A673 (cell line): ENCODE measurements around the gene KCNK1. TPM values are rescaled to one million over a fixed set of nuclear protein-coding genes. Genes with fewer than 3 reads are reported as not detected.
"Not testable (repeated sequence)": the region's sequence is repeated elsewhere in the genome, so short reads cannot be mapped to it uniquely, and the experiment has no call there.

Experiments used
- BruUV-seq: library from RNA; stranded (reverse); fragments of 400-500 nt; replicated peaks from 2 replicates; lab custom pipeline; 2021; lab: Mats Ljungman, UMichigan
- CTCF ChIA-PET: fragments of 300-600 bp; sonication (Branson Sonifier 250); formaldehyde crosslinking; loops from one replicate; lab custom pipeline; 2022; ENCODE audit warnings: antibody characterized with exemption; lab: Charles Lee
- POLR2A ChIA-PET: fragments of 300-600 bp; sonication (Branson Sonifier 250); formaldehyde crosslinking; loops from one replicate; lab custom pipeline; 2022; ENCODE audit warnings: antibody characterized with exemption; ENCODE audit not compliant: low non-redundant PET; lab: Charles Lee
- DNase-seq: peaks from one replicate; pipeline ENCODE4 v3.0.0-alpha.2; 2015; ENCODE audit warnings: low spot score
- H3K27ac ChIP-seq: fragments of 200-600 bp; sonication (generic); 2 replicates; pipeline ENCODE4 v1.5.1; 2016; ENCODE audit warnings: mixed run types, low read depth, mild to moderate bottlenecking, mixed read lengths, antibody characterized with exemption, low read length; ENCODE audit not compliant: poor library complexity, severe bottlenecking
- H3K27me3 ChIP-seq: fragments of 200-600 bp; sonication (generic); replicated peaks from 2 replicates; pipeline ENCODE4 v1.6.1; 2017; ENCODE audit warnings: mixed run types, low read depth, mild to moderate bottlenecking, mixed read lengths, antibody characterized with exemption, low read length; ENCODE audit not compliant: insufficient read depth, poor library complexity
- H3K36me3 ChIP-seq: fragments of 200-600 bp; sonication (generic); 2 replicates; pipeline ENCODE4 v1.6.1; 2016; ENCODE audit warnings: mixed run types, mild to moderate bottlenecking, mixed read lengths, antibody characterized with exemption, low read length; ENCODE audit not compliant: insufficient read depth, poor library complexity, severe bottlenecking
- H3K4me1 ChIP-seq: fragments of 200-600 bp; sonication (generic); 2 replicates; pipeline ENCODE4 v1.6.1; 2017; ENCODE audit warnings: mixed run types, mild to moderate bottlenecking, mixed read lengths, antibody characterized with exemption, low read length; ENCODE audit not compliant: insufficient read depth, poor library complexity, severe bottlenecking
- H3K4me3 ChIP-seq: fragments of 200-600 bp; sonication (generic); 2 replicates; pipeline ENCODE4 v1.5.1; 2016; ENCODE audit warnings: low read depth, mixed run types, mild to moderate bottlenecking, mixed read lengths, low read length; ENCODE audit not compliant: poor library complexity, severe bottlenecking
- H3K9me3 ChIP-seq: fragments of 200-600 bp; sonication (generic); 2 replicates; pipeline ENCODE4 v1.6.1; 2016; ENCODE audit warnings: mixed run types, low read depth, mild to moderate bottlenecking, mixed read lengths, antibody characterized with exemption, low read length; ENCODE audit not compliant: poor library complexity, severe bottlenecking
- EZH2 ChIP-seq: fragments of 200-600 bp; sonication (generic); IDR thresholded peaks from 2 replicates; pipeline ENCODE4 v1.6.1; 2017; ENCODE audit warnings: borderline replicate concordance, low read depth, mild to moderate bottlenecking, mixed read lengths, antibody characterized with exemption, low read length; ENCODE audit not compliant: poor library complexity, severe bottlenecking
- intact Hi-C: fragments of 100-400 bp; cut with micrococcal nuclease; formaldehyde crosslinking; loops from one replicate; pipeline ENCODE4 v1.10.0; 2022; ENCODE audit not compliant: unreplicated experiment
- total RNA-seq: library from RNA; stranded (reverse); gene quantifications from 2 replicates; pipeline ENCODE4 v1.2.3, GENCODE V29; 2021
- TF ChIP-seq, protein P1 (sequence below): fragments of 300-800, 200-600 bp; sonication (generic); conservative IDR thresholded peaks from 2 replicates; pipeline ENCODE4 v1.5.1; 2017; ENCODE audit warnings: low read depth, mild to moderate bottlenecking, antibody characterized with exemption, low read length, moderate library complexity, mixed read lengths

Gene KCNK1
- total RNA-seq, 1 experiment from 2014 or later: not detected

DNA sequence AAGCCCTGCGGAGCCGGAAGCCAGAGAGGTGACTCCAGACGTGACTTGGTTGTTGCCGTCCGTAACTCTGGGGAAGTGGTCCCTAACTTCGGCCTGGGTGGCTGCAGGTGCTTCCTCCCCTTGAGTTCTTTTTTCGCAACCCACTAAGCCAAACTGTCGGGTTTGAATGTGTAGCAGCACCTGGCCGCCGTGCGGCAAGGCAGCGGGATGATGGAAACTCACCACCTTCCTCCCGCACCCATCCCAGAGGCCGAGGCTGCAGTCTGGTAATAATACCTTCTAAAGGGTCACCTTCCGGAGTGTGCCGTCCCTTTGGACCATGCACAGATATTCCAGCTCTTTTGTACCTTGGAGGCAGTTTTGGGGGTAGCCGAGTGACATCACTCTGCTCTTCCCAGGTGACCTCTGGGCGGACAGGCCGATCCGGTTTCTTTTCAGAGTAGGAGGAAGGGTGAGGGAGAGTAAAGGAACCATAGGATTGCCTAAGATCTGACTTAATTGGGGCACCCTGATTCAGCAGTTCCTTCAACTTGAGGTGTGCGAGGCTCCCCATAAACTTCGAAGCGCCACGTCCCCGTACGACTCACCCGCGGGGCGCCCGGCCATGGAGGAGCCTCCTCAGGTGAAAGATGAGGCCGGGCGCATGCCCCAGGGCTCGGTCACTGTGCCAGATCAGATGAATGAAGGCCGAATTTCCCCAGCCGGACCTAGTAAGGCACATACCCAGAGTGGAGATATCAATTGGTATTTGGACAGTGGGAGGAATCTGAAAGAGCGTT, 1.0 kb downstream of the KCNK1 start:
- peaks cover 85% of the 10 kb centered on the region for H3K27me3 ChIP-seq
- BruUV-seq: no TSS peak
- POLR2A ChIA-PET: no interaction called here
- H3K27ac ChIP-seq: no peak overlapping the region
- no peaks in the 10 kb centered on the region for H3K9me3 ChIP-seq
- intact Hi-C loops: no loop called here
- H3K4me1 ChIP-seq: no peaks in the 10 kb centered on the region
- H3K4me3 ChIP-seq: no peak overlapping the region
- TF ChIP-seq, protein P1, sequence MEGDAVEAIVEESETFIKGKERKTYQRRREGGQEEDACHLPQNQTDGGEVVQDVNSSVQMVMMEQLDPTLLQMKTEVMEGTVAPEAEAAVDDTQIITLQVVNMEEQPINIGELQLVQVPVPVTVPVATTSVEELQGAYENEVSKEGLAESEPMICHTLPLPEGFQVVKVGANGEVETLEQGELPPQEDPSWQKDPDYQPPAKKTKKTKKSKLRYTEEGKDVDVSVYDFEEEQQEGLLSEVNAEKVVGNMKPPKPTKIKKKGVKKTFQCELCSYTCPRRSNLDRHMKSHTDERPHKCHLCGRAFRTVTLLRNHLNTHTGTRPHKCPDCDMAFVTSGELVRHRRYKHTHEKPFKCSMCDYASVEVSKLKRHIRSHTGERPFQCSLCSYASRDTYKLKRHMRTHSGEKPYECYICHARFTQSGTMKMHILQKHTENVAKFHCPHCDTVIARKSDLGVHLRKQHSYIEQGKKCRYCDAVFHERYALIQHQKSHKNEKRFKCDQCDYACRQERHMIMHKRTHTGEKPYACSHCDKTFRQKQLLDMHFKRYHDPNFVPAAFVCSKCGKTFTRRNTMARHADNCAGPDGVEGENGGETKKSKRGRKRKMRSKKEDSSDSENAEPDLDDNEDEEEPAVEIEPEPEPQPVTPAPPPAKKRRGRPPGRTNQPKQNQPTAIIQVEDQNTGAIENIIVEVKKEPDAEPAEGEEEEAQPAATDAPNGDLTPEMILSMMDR: no peak
- TF ChIP-seq EZH2: no peak
- no peaks in the 10 kb centered on the region for H3K36me3 ChIP-seq
- DNase-seq: no peak
- CTCF ChIA-PET: no interaction called here

- DNase-seq: no peak
- CTCF ChIA-PET: no interaction called here
- intact Hi-C loops: no loop called here
- BruUV-seq: no TSS peak
- no peaks in the 10 kb centered on the region for H3K36me3 ChIP-seq
- no peaks in the 10 kb centered on the region for H3K4me1 ChIP-seq
- TF ChIP-seq EZH2: no peak
- TF ChIP-seq, protein P1: no peak
- no peaks in the 10 kb centered on the region for H3K9me3 ChIP-seq
- peaks cover 85% of the 10 kb centered on the region for H3K27me3 ChIP-seq
- POLR2A ChIA-PET: no interaction called here
- H3K27ac ChIP-seq: no peak overlapping the region
- no peak overlapping the region for H3K4me3 ChIP-seq
Observed at GRCh38 chr1:233615571-233615970, 1.7 kb downstream of the KCNK1 start.

DNA sequence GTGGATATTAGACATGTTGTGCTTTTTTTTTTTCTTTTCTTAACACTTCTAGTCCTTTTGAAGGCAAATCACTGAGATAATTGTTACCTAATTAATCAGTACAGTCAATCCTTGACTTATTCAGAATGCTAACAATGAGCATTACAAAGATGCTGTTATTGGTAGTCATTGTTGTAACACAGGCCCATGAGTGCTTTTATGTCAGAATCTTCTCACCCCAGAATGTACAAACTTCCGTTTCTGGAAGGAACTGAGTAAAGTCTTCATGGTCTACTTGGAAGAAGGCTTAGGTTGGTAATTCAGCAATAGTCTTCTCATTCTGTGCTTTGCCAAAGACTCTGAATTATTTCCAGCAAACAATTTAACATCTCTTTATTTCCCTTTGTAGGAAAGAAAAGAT, 3.1 kb downstream of the KCNK1 start:
- H3K27ac ChIP-seq: no peak overlapping the region
- intact Hi-C loops: no loop called here
- no peaks in the 10 kb centered on the region for H3K4me1 ChIP-seq
- CTCF ChIA-PET: no interaction called here
- H3K9me3 ChIP-seq: no peaks in the 10 kb centered on the region
- TF ChIP-seq, protein P1: no peak
- TF ChIP-seq EZH2: no peak
- no peak for DNase-seq
- POLR2A ChIA-PET: no interaction called here
- no peaks in the 10 kb centered on the region for H3K36me3 ChIP-seq
- no TSS peak for BruUV-seq
- peaks cover 84% of the 10 kb centered on the region for H3K27me3 ChIP-seq
- H3K4me3 ChIP-seq: no peak overlapping the region

GRCh38 chr1:233619414-233619813, 5.5 kb downstream of the KCNK1 start:
- H3K36me3 ChIP-seq, CTCF ChIA-PET, H3K4me1 ChIP-seq, DNase-seq, H3K4me3 ChIP-seq, H3K9me3 ChIP-seq, H3K27ac ChIP-seq, BruUV-seq, intact Hi-C loops: not testable (repeated sequence)
- POLR2A ChIA-PET: interaction anchor here (0.6 kb wide), 1 partner anchor 1050 kb away, joined by 3 read pairs; no protein-coding TSS in a partner anchor
- peaks cover 83% of the 10 kb centered on the region for H3K27me3 ChIP-seq
